GM19043 (cell line): ENCODE data around the gene CASTOR1.
A peak's percentile ranks its signal among the peaks of the same experiment; 100 is the strongest.
"Not testable (repeated sequence)": the region's sequence is repeated elsewhere in the genome, so short reads cannot be mapped to it uniquely, and the experiment has no call there.

Experiments used
- ATAC-seq: cut with Tn5 transposase; IDR thresholded peaks from one replicate; pipeline ENCODE4 v1.9.1; 2021; ENCODE audit warnings: low read depth; ENCODE audit not compliant: unreplicated experiment

Gene CASTOR1

GRCh38 chr22:30289141-30289979 is at the start of gene CASTOR1:
CASTOR1 (minus strand) TSS chr22:30289505; CDS start chr22:30289497, 8 bp downstream.
- ATAC-seq: peak; percentile 58

- ATAC-seq: no peak
Observed at GRCh38 chr22:30338802-30339201, 49.5 kb upstream of the CASTOR1 start.

GRCh38 chr22:30338341-30338740 is 49.0 kb upstream of the CASTOR1 start:
- ATAC-seq: not testable (repeated sequence)

- ATAC-seq: no peak
Observed at GRCh38 chr22:30337461-30337778, 48.1 kb upstream of the CASTOR1 start.

- ATAC-seq: no peak
Observed at GRCh38 chr22:30336752-30337460, 47.6 kb upstream of the CASTOR1 start.

- ATAC-seq: no peak
Observed at GRCh38 chr22:30335236-30335635, 45.9 kb upstream of the CASTOR1 start.

GRCh38 chr22:30334646-30335045 is 45.3 kb upstream of the CASTOR1 start:
- ATAC-seq: no peak

GRCh38 chr22:30333707-30334087 is 44.4 kb upstream of the CASTOR1 start:
- no peak for ATAC-seq

- no peak for ATAC-seq
Observed at GRCh38 chr22:30332994-30333706, 43.8 kb upstream of the CASTOR1 start.

- ATAC-seq: no peak
Observed at GRCh38 chr22:30332551-30332950, 43.2 kb upstream of the CASTOR1 start.

GRCh38 chr22:30328466-30329049 is 39.3 kb upstream of the CASTOR1 start:
- no peak for ATAC-seq

- ATAC-seq: no peak
Observed at GRCh38 chr22:30327864-30328345, 38.6 kb upstream of the CASTOR1 start.

- ATAC-seq: peak; percentile 82
Observed at GRCh38 chr22:30326706-30327362, 37.5 kb upstream of the CASTOR1 start, which contains the start of gene TBC1D10A. TBC1D10A (minus strand) TSS chr22:30326941; CDS start chr22:30326881, 60 bp downstream.

GRCh38 chr22:30326255-30326705 is 37.0 kb upstream of the CASTOR1 start:
- no peak for ATAC-seq

- ATAC-seq: no peak
Observed at GRCh38 chr22:30325724-30326254, 36.5 kb upstream of the CASTOR1 start.

- ATAC-seq: no peak
Observed at GRCh38 chr22:30325065-30325720, 35.9 kb upstream of the CASTOR1 start.

GRCh38 chr22:30324014-30324730 is 34.9 kb upstream of the CASTOR1 start:
- ATAC-seq: no peak

GRCh38 chr22:30323246-30323645 is 33.9 kb upstream of the CASTOR1 start:
- no peak for ATAC-seq

- no peak for ATAC-seq
Observed at GRCh38 chr22:30321461-30321860, 32.2 kb upstream of the CASTOR1 start.
